CD14-positive monocyte (primary cell): ENCODE results near the gene MSI2. TPM values are rescaled to one million over a fixed set of nuclear protein-coding genes. Genes with fewer than 3 reads are reported as not detected.

Experiments
- DNase-seq, 3 donors: peaks; one replicate each; pipeline ENCODE4 v3.0.0-alpha.2; 2011 to 2022
- H2AFZ ChIP-seq: 2 replicates; pipeline ENCODE4 v1.6.0; 2012; ENCODE audit warnings: mild to moderate bottlenecking, low read depth, low read length, inconsistent platforms; ENCODE audit not compliant: insufficient read depth, poor library complexity, severe bottlenecking
- H3K27ac ChIP-seq, 2 donors: 1 replicate in 1 of 2; 2 replicates in 1 of 2; pipeline ENCODE4 v1.5.1; 2012 to 2013; ENCODE audit warnings: low read length in 2 of 2, control low read depth in 1 of 2, inconsistent platforms in 1 of 2, low read depth in 1 of 2, mild to moderate bottlenecking in 1 of 2
- H3K27me3 ChIP-seq, 2 donors: one replicate each; pipeline versions ENCODE4 v1.6.0 to v1.6.1; 2011 to 2013; ENCODE audit warnings: low read length in 2 of 2; ENCODE audit not compliant: control insufficient read depth in 2 of 2, insufficient read depth in 2 of 2
- H3K36me3 ChIP-seq, 2 donors: replicated peaks in 1 of 2; 1 replicate in 1 of 2; 2 replicates in 1 of 2; pipeline versions ENCODE4 v1.5.1 to v1.6.1; 2012 to 2013; ENCODE audit warnings: low read length in 2 of 2, control low read depth in 1 of 2, inconsistent platforms in 1 of 2, mild to moderate bottlenecking in 1 of 2; ENCODE audit not compliant: insufficient read depth in 2 of 2, control insufficient read depth in 1 of 2
- H3K4me1 ChIP-seq, 2 donors: 1 replicate in 1 of 2; 2 replicates in 1 of 2; pipeline versions ENCODE4 v1.5.1 to v1.6.1; 2012 to 2013; ENCODE audit warnings: low read length in 2 of 2, control low read depth in 1 of 2, inconsistent platforms in 1 of 2, mild to moderate bottlenecking in 1 of 2, moderate library complexity in 1 of 2; ENCODE audit not compliant: insufficient read depth in 2 of 2, control insufficient read depth in 1 of 2
- H3K4me2 ChIP-seq: replicated peaks from 2 replicates; pipeline ENCODE3; 2012; ENCODE audit warnings: low read length, moderate library complexity, mild to moderate bottlenecking; ENCODE audit not compliant: poor library complexity, severe bottlenecking; ENCODE audit errors: extremely low read depth
- H3K4me3 ChIP-seq, 3 experiments: fragments of 200-600 bp in 1 of 3; sonication (generic) in 1 of 3; replicated peaks in 1 of 3; 1 replicate in 2 of 3; 2 replicates in 1 of 3; pipeline ENCODE4 v1.5.1; 2011 to 2013; ENCODE audit warnings: low read length in 3 of 3, mild to moderate bottlenecking in 3 of 3, control low read depth in 2 of 3, low read depth in 2 of 3, inconsistent platforms in 1 of 3, moderate library complexity in 1 of 3
- H3K79me2 ChIP-seq: 2 replicates; pipeline ENCODE4 v1.6.0; 2012; ENCODE audit warnings: mild to moderate bottlenecking, control low read depth, inconsistent platforms, low read length, moderate library complexity; ENCODE audit not compliant: insufficient read depth
- H3K9ac ChIP-seq: 2 replicates; pipeline ENCODE4 v1.6.0; 2017; ENCODE audit warnings: low read length, mild to moderate bottlenecking; ENCODE audit not compliant: insufficient read depth, poor library complexity, severe bottlenecking
- H3K9me3 ChIP-seq, 2 donors: replicated peaks in 1 of 2; 1 replicate in 1 of 2; 2 replicates in 1 of 2; pipeline versions ENCODE4 v1.5.1 to v1.6.1; 2012 to 2013; ENCODE audit warnings: low read length in 2 of 2, control low read depth in 1 of 2; ENCODE audit not compliant: control insufficient read depth in 1 of 2, insufficient read depth in 1 of 2
- H4K20me1 ChIP-seq: 2 replicates; pipeline ENCODE4 v1.6.0; 2012; ENCODE audit warnings: mild to moderate bottlenecking, low read length, control low read depth, moderate library complexity; ENCODE audit not compliant: insufficient read depth
- H3K27ac Mint-ChIP-seq, 7 donors: one replicate each; pipeline ENCODE4 v1.8.0; 2020; ENCODE audit warnings: mild to moderate bottlenecking in 7 of 7, mixed read lengths in 7 of 7, moderate library complexity in 6 of 7, inconsistent platforms in 2 of 7
- H3K27me3 Mint-ChIP-seq, 3 donors: one replicate each; pipeline ENCODE4 v1.8.0; 2021 to 2022; ENCODE audit warnings: low read depth in 3 of 3, mild to moderate bottlenecking in 3 of 3, mixed read lengths in 3 of 3, moderate library complexity in 3 of 3, inconsistent platforms in 1 of 3
- H3K36me3 Mint-ChIP-seq, 2 donors: one replicate each; pipeline ENCODE4 v1.8.0; 2020; ENCODE audit warnings: mixed read lengths in 2 of 2, inconsistent platforms in 1 of 2, mild to moderate bottlenecking in 1 of 2
- H3K4me1 Mint-ChIP-seq: one replicate; pipeline ENCODE4 v1.8.0; 2020; ENCODE audit warnings: mild to moderate bottlenecking, mixed read lengths
- H3K4me3 Mint-ChIP-seq, 2 donors: one replicate each; pipeline ENCODE4 v1.8.0; 2020; ENCODE audit warnings: mild to moderate bottlenecking in 2 of 2, mixed read lengths in 2 of 2, moderate library complexity in 1 of 2
- H3K9me3 Mint-ChIP-seq, 7 donors: one replicate each; pipeline ENCODE4 v1.8.0; 2020 to 2022; ENCODE audit warnings: mixed read lengths in 7 of 7, mild to moderate bottlenecking in 6 of 7, moderate library complexity in 6 of 7, inconsistent platforms in 2 of 7
- WGBS: methylation state at CpG from one replicate; pipeline ENCODE4 v1.1.5; 2013; ENCODE audit warnings: missing lambda C conversion rate; ENCODE audit not compliant: insufficient coverage; 5-methylcytosine and 5-hydroxymethylcytosine counted together
- intact Hi-C, 2 donors: fragments of 100-400 bp; cut with micrococcal nuclease; formaldehyde crosslinking; loops; one replicate each; pipeline versions ENCODE4 v1.15.0 to v1.15.1; 2023
- polyA plus RNA-seq, 3 donors: library from polyadenylated mRNA; depleted of rRNA in 1 of 3; unstranded in 2 of 3; stranded (reverse) in 1 of 3; fragments of 300-500 nt in 2 of 3; fragments of >200 nt in 1 of 3; fragmentation: Illumina TruSeq in 2 of 3; gene quantifications; 1 replicate in 2 of 3; 2 replicates in 1 of 3; pipeline ENCODE4 v1.2.3, GENCODE V29; 2012 to 2021
- TF ChIP-seq, protein P1 (sequence below): fragments of 200-600 bp; IDR thresholded peaks from one replicate; pipeline ENCODE4 v1.8.0; 2022; ENCODE audit warnings: antibody characterized with exemption, mild to moderate bottlenecking

Gene MSI2
- polyA plus RNA-seq, 3 donors, result 0.20 to 6.6 (median 0.37) TPM

DNA sequence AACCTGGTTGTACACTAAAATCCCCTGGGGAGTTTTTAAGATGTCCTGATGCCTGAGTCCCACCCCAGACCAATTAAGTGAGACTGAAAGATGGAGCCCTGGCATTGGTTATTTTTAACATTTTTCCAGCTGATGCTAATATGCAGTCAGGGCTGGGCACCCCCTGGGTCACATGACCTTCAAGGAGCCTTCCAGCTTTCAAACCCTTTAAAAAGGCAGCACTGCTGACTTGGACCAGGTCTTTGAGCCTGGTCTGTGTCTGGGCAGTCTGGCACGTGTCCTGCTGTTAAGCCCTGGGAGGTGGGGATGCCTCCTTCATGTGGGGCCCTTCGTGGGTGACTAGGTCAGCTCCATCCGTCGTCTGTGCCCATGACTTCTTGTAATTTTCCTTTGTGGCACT lies 286.2 kb downstream of the MSI2 start:
- Histone ChIP-seq H3K79me2 (no peaks in the 10 kb centered on the region), H3K36me3 (no peaks in the 10 kb centered on the region), H2AFZ (no peak overlapping the region), H3K9me3 (no peaks in the 10 kb centered on the region), H3K27ac (no peak overlapping the region), H3K27me3 (no peaks in the 10 kb centered on the region), H3K4me2 (no peak overlapping the region), H3K9ac (no peak overlapping the region), H3K4me3 (no peak overlapping the region), H4K20me1 (no peaks in the 10 kb centered on the region), H3K4me1 (peaks cover 9 to 19% of the 10 kb centered on the region in 2 donors)
- Mint-ChIP-seq H3K9me3 (peaks cover 0 to 2% (median 0%) of the 10 kb centered on the region in 7 donors), H3K4me3 (no peak overlapping the region), H3K27me3 (peaks cover 0 to 2% (median 0%) of the 10 kb centered on the region in 3 donors), H3K27ac (no peak overlapping the region), H3K36me3 (peaks cover 0 to 3% of the 10 kb centered on the region in 2 donors), H3K4me1 (peaks cover 19% of the 10 kb centered on the region)
- 70% methylated on average over 3 of the region's 4 CpGs for WGBS
- TF ChIP-seq, protein P1, sequence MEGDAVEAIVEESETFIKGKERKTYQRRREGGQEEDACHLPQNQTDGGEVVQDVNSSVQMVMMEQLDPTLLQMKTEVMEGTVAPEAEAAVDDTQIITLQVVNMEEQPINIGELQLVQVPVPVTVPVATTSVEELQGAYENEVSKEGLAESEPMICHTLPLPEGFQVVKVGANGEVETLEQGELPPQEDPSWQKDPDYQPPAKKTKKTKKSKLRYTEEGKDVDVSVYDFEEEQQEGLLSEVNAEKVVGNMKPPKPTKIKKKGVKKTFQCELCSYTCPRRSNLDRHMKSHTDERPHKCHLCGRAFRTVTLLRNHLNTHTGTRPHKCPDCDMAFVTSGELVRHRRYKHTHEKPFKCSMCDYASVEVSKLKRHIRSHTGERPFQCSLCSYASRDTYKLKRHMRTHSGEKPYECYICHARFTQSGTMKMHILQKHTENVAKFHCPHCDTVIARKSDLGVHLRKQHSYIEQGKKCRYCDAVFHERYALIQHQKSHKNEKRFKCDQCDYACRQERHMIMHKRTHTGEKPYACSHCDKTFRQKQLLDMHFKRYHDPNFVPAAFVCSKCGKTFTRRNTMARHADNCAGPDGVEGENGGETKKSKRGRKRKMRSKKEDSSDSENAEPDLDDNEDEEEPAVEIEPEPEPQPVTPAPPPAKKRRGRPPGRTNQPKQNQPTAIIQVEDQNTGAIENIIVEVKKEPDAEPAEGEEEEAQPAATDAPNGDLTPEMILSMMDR, result no peak
- intact Hi-C loops, result no loop called here
- no peak for DNase-seq

DNA sequence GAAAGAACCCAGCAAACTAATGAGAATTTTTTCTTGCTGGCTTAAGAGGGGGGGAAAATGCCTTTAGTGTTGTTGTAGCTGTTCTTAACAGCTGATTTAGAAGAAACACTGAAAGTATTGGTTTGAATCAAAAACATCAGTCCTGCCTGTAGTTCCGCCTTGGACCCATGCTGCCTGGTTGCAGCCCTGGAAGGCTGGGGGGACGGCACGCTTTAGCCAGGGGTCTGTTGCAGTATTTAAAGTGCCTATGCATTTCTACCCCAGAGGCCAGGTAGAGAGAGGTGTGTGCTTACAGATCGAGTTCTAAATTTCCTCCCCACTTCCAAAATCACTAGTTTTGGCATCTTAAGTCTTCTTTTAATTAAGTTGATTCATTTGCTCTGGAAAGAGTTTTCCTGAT lies 286.9 kb downstream of the MSI2 start:
- Histone ChIP-seq H2AFZ (no peak overlapping the region), H3K79me2 (no peaks in the 10 kb centered on the region), H3K27ac (no peak overlapping the region), H3K9ac (no peak overlapping the region), H3K9me3 (no peaks in the 10 kb centered on the region), H3K36me3 (no peaks in the 10 kb centered on the region), H3K4me3 (no peak overlapping the region), H3K4me1 (peaks cover 5 to 13% of the 10 kb centered on the region in 2 donors), H3K4me2 (no peak overlapping the region), H3K27me3 (no peaks in the 10 kb centered on the region), H4K20me1 (no peaks in the 10 kb centered on the region)
- Mint-ChIP-seq H3K27ac (no peak overlapping the region), H3K4me3 (no peak overlapping the region), H3K36me3 (peaks cover 0 to 3% of the 10 kb centered on the region in 2 donors), H3K9me3 (peaks cover 0 to 2% (median 0%) of the 10 kb centered on the region in 7 donors), H3K27me3 (peaks cover 0 to 2% (median under 1%) of the 10 kb centered on the region in 3 donors), H3K4me1 (peaks cover 14% of the 10 kb centered on the region)
- WGBS, result 86% methylated on average over 1 of the region's 4 CpGs
- intact Hi-C loops, result no loop called here
- TF ChIP-seq, protein P1, result no peak
- no peak for DNase-seq
